Iris pigment epithelial cell (primary cell): ENCODE data around the gene THOC1.
"Not testable (repeated sequence)": the region's sequence is repeated elsewhere in the genome, so short reads cannot be mapped to it uniquely, and the experiment has no call there.

Experiments
- DNase-seq: peaks from one replicate; pipeline ENCODE4 v3.0.0-alpha.2; 2011; ENCODE audit warnings: low read depth

The THOC1 gene

DNA sequence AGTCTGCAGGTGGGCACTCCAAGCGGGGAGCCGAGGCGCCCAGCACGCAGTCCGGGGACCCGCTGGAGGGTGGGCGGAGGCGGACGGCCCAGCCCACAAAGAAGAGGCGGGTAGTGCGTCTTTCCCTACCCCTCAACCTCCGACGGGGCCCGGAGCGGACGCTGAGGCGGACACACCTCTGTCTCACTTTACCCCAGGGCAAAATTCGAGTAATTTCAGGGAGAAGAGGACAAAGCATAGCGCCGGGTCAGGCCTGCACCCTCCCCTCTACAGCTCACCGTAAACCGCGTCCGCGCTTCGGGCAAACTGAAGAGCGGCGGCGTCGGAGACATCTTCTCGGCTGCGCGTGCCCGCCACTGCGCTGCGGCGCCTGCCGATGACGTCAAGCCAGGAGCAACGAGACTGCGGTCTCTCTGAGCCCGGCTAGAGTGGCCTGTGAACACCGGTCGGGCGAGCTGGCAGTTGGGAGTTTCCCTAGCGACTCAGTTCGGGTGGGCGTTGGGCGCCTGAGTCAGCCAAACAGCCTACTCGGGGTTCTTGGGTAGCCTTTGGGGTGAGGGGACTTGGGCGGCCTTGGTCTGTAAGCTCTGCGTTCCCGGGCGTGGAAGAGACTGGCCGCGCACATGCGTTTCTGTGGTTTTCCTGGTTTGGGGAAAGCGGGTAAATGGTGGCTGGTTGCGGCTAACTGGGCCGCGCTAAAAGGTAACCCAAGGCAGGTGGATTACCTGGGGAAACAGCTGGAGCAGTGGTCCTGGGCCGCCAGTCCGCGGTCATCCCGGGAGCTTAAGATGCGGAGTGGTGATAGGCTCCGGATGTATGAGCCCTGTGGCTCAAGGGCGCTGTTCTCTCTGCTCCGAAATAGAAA, at the start of gene THOC1:
Gene THOC1 (minus strand): TSS at position 360 of the 865 bp plus-strand sequence. CDS start 28 bp downstream, at position 332.
- DNase-seq: peak; percentile 94

DNA sequence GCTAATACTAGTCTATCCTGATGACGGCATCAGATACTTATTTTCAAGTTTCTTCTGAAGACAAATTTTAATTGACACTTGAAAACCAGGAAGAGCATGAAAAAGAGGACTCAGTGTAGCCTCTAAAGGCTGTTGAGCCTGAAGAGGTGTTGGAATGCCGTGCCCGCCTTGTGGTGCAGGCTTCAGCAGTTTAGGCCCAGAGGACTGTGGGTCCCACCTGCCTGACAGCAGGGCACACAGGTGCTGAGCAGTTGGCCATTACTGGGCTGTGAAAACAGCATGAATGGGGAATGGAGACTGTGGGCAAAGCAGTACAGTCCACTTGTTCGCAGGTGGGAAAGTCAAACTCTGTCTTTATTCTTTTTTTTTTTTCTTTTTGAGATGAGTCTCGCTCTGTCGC, 49.8 kb upstream of the THOC1 start:
- no peak for DNase-seq

- DNase-seq: peak; percentile 51
Observed at GRCh38 chr18:316393-316792, 48.5 kb upstream of the THOC1 start.

DNA sequence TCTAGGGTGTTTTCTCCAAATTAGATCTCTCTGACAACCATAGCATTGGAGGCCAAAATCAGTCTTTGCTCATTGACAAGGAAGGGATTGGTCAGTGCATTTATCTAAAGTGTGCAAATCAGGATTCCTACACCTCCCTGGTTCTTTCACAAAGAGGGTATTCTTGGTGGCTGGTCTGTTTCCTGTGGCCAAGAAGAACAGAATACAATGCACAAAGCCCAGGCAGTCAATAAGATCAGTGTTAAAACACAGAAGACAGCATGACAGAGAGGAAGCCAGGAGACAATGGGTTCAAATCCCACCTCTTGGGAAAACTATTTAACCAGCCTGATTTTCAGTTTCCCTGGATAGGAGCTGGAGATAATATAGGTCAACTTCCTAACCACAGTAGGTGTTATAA, 46.1 kb upstream of the THOC1 start:
- DNase-seq: no peak

DNA sequence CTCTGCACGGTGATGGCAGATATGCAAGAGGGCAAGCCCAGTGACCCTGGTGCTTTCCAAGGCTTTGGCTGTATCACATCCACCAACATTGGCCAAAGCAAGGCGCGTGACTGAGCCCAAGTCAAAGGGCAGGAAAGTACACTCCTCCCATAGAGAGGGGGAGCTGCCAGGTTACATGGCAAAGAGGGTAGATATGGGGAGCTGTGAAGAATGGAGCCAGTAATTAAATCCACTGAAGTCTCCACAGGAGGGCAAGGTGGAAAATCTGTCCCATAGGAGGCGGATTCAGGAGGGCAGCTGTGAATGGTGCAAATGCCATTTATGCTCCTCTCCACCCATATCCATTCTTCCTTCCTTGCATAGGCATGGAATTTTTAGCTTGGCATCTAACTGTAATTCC, 44.6 kb upstream of the THOC1 start:
- no peak for DNase-seq

GRCh38 chr18:310042-310441, 42.2 kb upstream of the THOC1 start:
- DNase-seq: no peak

GRCh38 chr18:308086-308485, 40.2 kb upstream of the THOC1 start:
- DNase-seq: not testable (repeated sequence)

DNA sequence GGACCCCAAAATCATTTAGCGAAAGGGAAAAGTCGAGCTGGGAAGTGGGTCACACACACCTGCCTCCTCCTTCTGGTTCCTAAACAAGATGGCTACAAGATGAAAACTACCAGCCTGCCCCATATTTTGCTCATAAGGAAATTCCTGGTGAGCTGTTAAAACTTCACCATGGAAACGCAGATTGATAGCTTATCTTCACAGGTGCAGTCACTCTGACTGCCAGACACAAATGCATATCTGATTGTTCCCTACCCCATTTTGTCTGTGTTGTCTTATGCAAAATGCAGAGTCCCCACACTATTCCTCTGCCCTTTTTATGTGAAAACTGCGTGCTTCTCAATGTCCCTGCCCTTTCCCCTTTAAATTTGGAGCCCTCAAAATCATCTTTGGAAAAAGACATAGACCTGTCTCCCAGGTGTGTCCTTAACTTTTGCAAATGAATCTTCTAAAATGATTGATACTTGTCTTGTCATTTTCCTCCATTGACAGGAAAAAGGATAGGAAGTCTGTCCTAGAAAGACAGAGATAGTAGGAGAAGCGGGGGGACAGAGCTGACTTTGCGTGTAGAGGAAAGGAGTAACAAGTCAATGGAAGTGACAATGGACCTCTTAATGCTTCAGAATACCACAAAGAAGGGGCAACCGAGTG, 38.9 kb upstream of the THOC1 start:
- no peak for DNase-seq

DNA sequence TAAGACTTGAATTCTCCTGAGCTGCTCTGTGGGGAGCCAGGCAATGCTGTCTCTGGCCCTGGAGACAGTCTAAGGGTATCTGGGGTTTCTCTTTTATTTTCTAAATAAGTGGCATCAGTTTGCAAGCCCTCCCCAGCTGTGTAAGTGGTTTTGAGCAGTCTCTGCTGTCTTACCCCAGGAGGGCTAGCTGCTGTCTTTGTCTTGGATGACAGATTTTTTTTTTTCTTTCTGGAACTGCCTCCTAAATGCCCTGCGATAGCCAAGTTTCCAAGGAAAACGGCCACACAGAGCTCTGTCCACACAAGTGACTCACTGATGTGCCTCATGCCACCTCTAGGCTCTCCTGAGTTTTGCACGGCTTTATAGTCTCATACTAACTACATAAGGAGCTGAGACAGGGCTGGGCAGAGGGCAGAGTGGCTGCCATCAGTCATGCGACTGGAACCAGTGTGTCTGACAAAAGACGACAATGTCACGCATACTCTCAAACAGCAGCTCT, 37.2 kb upstream of the THOC1 start:
- no peak for DNase-seq

GRCh38 chr18:303607-304006, 35.8 kb upstream of the THOC1 start:
- no peak for DNase-seq

DNA sequence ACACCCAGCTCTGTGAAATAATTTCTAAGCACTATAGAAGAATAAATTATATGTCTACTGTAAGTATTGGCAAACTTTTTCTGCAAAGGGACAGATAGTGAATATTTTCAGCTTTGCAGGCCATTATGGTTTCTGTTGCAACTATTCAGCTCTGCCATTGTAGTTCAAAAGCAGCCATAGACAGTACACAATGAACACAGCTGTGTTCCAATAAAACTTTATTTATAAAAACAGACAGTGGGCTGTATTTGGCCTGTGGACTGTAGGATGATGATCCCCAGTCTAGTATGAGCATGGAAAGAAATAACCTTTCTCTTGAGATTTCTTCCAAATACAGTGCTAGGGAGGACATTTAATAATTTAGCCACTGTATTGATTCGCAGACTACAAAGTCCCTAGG, 35.2 kb upstream of the THOC1 start:
- no peak for DNase-seq

- DNase-seq: no peak
Observed at GRCh38 chr18:302097-302496, 34.2 kb upstream of the THOC1 start.

- no peak for DNase-seq
Observed at GRCh38 chr18:297936-298335, 30.1 kb upstream of the THOC1 start.

DNA sequence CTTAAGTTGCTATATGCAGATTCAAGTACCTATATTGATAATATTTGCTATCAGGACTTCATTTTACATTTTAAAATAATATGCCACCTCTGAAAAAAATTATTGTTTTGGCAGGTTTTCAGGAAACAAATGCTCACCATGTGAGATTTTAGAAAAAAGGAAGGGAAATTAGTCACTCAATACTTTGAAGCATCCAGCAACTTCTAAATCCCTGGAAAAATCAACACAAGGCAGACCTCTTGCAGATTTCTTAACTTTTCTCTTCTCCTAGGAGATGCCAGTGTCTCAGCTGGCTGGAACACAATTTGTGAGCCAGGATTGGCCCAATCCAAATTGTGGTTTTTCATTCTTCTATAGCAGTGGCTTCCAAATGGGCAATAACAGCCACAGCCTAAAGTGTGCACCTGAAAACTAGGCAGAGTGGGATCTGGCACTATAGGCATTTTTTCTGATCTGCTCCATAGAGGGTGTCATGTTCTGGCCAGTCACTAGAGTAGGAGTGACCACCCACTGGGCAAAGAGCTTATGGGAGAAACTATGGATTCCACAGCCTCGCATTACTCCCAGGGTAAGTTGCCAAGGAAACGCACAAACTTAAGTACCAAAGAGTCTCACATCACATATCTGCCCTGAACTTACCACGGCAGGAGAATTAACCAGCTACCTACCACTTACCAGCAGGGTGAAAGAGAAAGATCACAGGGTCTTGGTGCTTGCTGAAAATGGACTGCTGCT, 28.1 kb upstream of the THOC1 start:
- DNase-seq: peak; percentile 30

DNA sequence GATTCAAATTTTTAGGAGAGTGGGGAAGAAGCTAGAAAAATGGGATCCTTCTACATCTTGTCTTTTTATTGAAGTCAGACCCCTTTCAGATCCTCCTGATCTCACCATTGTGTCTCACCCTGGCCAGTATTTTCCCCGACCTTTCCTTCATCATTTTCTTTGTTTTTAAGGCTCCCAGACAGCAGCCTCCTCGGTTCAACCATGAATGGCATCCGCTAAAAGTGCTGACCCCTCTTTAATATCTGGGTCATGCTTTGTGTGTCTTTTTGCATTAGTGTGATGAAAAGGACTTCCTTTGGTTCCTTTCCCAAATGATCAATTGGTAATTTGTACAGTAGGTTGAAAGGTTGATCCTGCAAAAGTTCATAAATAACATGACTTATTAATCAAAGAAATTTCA, 26.7 kb upstream of the THOC1 start:
- no peak for DNase-seq

DNA sequence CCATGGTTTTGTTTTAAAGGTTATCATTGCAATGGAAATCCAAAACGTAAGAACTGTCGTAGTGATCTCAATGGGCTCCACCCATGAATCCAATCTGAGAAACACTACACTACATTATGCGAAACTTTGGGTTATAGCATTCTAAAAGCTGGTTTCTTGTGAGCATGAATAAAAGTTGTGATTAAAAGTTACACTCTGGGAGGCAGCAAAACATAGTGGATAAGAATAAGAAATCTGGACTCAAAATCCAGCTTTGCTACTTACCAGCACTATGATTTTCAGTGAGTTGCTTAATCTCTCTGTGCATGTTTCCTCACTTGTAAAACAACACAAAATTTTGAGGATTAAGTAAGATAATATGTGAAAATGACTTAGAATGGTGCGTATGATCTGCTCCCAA, 25.7 kb upstream of the THOC1 start:
- DNase-seq: peak; percentile 32

DNA sequence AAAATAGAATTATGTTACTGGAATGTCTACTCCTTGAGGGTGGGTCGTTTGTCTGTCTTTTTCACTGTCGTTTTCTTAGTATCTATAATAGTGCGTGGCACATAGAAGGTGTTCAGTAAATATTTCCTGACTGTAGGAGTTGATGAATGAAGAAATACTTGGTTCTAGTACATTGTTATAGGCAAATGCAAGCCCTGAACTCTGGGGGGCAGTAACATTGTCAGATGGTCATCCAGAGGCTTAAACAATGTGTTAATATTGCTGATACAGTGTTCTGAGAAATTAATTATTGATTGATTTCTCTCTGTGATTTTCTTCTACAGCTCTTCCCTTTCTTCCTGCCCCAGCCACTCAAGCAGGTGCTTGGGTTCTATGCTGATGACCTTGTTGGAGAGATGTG, 24.4 kb upstream of the THOC1 start:
- peak; percentile 30 for DNase-seq

DNA sequence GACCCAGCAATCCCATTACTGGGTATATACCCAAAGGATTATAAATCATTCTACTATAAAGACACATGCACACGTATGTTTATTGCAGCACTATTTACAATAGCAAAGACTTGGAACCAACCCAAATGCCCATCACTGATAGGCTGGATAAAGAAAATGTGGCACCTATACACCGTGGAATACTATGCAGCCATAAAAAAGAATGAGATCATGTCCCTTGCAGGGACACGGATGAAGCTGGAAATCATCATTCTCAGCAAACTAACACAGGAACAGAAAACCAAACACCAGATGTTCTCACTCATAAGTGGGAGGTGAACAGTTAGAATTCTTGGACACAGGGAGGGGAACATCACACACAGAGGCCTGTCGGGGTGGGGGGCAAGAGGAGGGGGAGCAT, 22.1 kb upstream of the THOC1 start:
- DNase-seq: not testable (repeated sequence)

- DNase-seq: no peak
Observed at GRCh38 chr18:289026-289425, 21.2 kb upstream of the THOC1 start.

DNA sequence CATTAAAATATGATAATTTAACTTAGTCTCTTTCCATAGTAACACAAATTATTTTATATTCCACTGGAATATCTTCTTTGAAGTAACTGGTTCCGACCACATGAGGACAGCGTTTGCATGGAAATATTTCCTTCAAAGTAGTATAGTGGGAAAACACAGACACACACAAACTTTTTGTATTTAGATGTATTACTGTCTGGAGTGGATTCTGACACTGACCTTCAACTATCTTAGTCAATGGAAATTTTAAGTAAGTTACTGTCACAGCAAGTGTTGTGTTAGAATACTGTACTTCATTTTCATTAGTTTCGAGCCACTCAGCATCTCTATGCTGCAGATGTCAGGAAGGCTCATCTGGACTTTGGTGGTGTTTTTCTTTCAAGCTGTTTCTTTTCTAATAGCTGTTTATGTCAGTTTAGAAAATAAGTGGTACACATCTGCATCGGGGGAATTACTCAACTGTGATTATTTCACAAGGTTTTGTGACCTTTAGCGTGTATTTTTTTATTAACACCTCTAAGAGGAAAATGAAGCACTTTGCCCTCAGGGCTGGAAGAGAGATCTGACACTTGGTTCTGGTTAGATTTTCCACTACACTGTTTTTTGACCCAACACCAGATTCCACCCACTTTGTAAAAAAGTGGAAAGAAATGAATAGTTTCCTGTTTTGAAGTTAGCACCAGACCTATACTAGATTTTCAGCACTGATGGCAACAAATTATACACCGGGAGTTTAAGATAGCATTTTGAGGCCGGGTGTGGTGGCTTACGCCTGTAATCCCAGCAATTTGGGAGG, 18.9 kb upstream of the THOC1 start:
- peak; percentile 41 for DNase-seq

DNA sequence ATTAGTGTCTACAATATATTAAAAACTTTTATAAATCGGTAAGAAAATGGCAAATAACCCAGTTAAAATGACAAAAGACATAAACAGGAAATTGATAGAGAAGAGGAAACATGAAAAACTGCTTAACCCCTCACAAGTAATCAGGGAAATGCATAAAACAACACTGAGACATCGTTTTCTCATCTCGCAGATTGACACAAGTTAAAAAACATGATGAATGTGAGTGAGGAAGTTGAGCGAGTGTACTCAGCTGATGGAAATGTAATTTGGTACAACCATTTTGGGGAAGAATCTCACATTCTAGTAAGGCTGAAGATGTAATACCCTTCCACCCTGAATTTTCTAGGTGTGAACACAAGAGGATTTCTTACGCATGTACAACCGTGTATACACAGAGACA, 18.0 kb upstream of the THOC1 start:
- DNase-seq: no peak

DNA sequence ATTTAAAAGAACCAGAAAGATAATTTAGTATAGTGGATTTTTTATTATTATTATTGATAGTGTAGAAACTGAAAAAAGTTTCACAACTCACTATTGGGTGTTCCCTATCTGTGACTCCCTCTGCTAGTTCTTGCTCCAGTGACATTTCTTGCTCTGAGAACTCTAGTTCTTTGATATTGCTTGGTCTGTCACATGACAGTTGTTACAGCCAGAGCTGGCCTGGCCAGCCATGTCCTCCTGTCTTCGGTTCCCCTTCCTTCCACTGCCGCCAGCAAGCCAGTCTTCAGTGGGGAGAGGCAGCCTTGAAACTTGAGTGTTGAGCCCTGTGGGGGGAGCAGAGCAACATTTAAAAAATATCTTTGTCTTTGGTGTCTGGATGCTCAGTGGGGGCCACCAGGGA, 7.6 kb upstream of the THOC1 start:
- no peak for DNase-seq
